ENCODE measurements around the gene STYXL1. TPM values are rescaled to one million over a fixed set of nuclear protein-coding genes. Genes with fewer than 3 reads are reported as not detected.

The STYXL1 gene
- total RNA-seq, 4 donors from 2014 or later, result 13.6 to 20.0 (median 19.4) TPM

DNA sequence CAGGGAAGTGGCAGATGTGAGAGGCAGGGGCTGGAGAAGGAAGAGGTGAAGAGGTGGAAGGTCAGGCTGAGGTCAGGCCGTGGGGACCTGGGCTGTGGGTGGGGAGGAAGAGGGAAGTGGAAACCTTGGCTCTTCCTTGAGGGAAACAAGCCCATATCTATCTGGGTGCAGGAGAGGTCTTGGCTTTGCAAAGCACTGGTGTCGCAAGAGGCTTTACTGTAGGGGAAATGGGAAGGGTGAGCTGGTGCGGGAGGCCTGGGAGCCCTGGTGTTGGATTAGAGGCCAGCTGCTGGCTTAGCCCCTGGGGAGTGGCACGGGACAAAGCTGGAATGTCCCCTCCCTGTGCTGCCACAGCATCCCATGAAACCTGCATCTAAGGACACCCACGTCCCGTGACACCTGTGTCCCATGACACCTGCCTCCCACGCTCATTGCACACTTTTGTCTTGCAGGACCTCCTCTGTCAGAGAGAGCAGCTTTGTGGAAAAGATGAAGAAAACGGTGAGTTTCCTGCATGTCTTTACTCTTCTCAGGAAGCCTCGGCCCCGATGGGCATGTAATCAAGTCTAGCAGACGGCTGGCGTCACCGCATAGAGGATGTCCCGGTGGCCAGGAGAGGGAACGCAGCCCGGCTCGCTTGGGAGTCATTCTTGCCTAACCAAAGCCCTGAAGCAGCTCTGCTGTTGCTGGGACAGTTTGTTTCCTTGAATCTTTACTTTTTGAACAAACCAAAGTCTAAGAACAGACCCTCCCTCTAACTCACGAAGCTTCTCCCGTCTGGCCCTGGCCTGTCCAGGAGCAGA lies 75.6 kb downstream of the STYXL1 start:
- TF ChIP-seq, protein P1, sequence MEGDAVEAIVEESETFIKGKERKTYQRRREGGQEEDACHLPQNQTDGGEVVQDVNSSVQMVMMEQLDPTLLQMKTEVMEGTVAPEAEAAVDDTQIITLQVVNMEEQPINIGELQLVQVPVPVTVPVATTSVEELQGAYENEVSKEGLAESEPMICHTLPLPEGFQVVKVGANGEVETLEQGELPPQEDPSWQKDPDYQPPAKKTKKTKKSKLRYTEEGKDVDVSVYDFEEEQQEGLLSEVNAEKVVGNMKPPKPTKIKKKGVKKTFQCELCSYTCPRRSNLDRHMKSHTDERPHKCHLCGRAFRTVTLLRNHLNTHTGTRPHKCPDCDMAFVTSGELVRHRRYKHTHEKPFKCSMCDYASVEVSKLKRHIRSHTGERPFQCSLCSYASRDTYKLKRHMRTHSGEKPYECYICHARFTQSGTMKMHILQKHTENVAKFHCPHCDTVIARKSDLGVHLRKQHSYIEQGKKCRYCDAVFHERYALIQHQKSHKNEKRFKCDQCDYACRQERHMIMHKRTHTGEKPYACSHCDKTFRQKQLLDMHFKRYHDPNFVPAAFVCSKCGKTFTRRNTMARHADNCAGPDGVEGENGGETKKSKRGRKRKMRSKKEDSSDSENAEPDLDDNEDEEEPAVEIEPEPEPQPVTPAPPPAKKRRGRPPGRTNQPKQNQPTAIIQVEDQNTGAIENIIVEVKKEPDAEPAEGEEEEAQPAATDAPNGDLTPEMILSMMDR (IDR thresholded peaks at IDR 0.05), result no peak
- DNase-seq (ENCODE audit: low spot score) (no peak), ATAC-seq (ENCODE audit: low FRiP score) (peak; percentile 39)

DNA sequence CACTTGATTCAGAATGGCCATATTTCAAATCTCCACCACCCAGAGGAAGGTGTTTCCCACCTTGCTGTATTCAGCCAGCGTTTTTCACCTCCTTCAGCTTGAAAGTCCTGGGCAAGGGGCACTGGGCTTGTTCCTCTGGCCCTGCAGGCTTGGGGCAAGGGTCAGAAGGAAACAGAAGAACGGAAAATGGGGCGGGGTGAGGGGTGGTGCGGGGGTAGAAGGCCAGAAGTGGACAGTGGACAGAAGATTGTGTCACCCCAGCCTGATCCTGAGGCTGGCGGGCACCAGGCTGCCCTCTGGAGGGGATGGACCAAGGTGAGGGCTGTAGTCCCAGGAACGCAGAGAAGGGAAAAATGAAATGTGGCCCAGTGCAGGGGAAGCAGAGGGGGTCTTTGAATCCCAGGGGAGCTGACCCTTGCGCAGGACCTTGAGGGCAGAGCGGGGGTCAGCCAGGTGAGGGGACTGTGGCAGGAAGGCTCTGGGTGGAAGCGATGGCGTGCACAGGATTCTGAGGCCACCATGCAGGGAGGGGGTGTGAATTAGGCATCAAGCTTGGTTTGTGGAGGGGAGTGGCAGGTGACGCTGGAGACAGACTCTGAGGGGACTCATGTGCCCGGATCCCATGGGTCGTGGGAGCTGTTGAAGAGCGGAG lies 76.4 kb downstream of the STYXL1 start:
- TF ChIP-seq, protein P1 (IDR thresholded peaks at IDR 0.05), result no peak
- no peak for ATAC-seq (ENCODE audit: low FRiP score)
- no peak for DNase-seq (ENCODE audit: low spot score)

DNA sequence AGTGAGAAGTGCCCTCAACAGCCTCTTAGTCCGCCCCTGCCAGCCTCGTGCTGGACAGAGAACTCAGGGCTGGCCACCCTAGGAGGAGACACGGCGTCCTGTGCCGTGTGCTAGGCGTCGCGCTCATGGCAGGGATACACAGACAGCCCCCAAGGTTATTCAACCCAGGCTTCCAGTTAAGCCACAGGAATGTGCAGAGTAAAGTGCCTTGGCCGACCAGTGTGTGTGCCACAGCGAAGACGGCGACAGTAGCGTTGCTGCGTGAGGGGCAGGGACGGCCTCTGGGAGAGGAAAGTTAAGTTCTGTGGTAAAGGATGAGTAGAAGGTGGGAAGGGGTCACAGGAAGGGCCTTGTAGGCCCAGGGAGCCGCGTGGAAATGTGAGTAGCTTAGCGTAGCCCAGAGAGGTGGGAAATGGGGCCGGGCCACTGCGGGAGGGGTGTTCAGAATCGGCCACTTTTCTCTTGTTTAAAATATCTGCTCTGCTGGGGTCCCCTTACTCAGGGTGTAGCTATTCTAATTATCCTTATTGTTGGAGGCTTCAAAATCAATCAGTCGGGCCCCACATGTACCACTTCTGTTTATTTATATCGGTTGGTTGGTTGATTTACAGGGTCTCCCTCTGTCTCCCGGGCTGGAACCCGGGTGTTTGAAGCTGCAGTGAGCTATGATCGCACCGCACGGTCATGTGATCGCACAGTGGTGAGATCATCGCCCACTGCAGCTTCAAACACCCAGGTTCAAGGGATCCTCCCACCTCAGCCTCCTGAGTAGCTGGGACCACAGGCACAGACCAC lies 77.9 kb downstream of the STYXL1 start:
- no peak for ATAC-seq (ENCODE audit: low FRiP score)
- TF ChIP-seq, protein P1 (IDR thresholded peaks at IDR 0.05), result no peak
- no peak for DNase-seq (ENCODE audit: low spot score)

DNA sequence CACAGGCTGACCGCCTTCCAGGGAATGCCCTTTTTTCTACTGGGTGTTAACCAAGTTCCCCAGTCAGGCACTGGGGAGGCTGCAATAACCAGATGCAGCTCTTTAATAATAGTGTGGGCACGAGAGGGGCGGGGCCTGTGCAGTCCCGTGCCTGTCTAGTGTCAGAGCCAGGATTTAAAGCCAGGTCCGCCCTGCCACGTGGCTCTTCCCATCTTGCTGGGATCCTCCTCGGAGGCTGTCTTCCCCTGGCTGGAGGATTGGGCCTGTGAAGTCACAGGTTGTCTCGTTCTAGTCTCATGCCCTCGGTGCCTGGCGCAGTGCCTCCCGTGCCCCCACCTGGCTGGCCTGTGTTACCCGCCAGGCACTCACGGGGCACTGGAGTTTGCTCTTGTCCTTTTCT lies 78.6 kb downstream of the STYXL1 start:
- TF ChIP-seq, protein P1 (IDR thresholded peaks at IDR 0.05), result no peak
- no peak for DNase-seq (ENCODE audit: low spot score)
- no peak for ATAC-seq (ENCODE audit: low FRiP score)

DNA sequence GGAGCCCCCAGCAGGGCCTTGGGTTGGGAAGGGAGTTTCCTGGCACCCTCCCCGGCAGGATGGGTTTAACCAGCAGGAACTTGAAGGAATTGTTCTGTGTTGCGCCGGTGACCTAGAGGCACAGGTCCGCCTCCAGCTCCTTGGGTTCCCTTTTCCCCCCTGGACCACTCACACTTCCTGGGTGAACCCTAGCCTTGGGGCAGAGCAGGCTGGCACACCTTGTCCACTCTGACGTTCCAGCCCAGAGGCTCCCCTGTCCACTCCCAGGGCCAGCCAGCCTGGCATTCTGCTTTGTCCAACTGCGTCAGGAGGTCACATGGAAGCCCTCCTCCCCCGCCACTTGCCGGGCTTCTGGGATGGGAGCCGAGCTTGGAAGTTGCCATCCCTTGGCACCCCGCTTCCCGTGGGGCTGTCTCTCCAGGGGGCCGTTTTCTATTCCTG lies 79.2 kb downstream of the STYXL1 start:
- DNase-seq (ENCODE audit: low spot score) (no peak), ATAC-seq (ENCODE audit: low FRiP score) (no peak)
- TF ChIP-seq, protein P1 (IDR thresholded peaks at IDR 0.05), result no peak

DNA sequence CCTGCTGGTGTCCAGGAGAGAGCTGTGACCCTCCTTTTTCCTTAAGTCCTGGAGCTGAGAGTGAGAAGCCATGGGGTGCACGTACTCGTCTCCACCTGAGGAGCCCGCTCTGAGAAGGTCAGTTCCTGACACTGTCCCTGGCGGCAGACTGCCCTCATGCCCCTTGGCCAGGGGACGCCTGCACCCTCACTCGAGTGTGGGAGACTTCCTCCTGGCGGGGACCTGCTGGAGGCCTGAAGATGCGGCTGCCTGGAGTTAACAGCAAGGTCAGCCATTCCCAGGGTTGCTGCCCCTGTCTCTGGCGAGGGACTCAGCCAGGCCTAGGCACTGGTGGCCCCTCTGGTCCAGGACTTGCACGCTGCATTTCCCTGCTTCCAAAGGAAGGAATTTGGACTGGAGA lies 79.8 kb downstream of the STYXL1 start:
- ATAC-seq (ENCODE audit: low FRiP score) (no peak), DNase-seq (ENCODE audit: low spot score) (no peak)
- TF ChIP-seq, protein P1 (IDR thresholded peaks at IDR 0.05), result no peak

Data from omental fat pad (tissue), 4 donors.